HuH-7.5 (cell line): ENCODE data around the gene FBXO40.

Experiments
- DNase-seq: peaks from one replicate; pipeline ENCODE4 v3.0.0; 2011; ENCODE audit warnings: low spot score

Gene FBXO40

DNA sequence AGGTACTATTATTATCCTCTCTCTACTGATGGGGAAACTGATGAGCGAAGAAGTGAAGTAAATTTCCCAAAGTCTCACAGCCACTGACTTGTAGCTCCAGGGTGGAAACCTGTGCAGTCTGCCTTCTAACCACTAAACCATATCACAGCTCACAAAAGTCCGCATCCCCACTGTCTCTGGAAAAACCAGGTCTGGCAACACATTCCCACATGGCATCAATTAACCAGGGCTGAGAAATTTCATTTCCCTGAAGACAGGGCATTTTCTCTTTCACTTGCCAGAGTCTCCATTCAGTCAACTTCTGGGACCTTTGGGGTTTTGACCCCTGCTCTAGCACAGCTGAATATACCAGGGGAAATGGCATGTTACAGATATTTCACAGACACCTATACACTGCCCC lies 26.5 kb downstream of the FBXO40 start:
- DNase-seq, result no peak

DNA sequence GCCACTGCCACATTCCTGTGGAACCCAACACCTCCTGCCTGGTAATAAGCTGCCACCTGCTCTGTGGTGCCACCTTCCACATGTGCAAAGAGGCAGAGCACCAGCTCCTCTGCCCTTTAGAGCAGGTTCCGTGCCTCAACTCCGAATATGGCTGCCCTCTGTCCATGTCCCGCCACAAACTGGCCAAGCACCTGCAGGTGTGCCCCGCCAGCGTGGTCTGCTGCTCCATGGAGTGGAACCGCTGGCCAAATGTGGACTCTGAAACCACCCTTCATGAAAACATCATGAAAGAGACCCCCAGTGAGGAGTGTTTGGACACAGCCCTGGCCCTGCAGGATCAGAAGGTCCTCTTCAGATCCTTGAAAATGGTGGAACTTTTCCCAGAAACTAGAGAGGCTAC lies 28.3 kb downstream of the FBXO40 start:
- no peak for DNase-seq

- no peak for DNase-seq
Observed at GRCh38 chr3:121624147-121624899, 31.1 kb downstream of the FBXO40 start.

- DNase-seq, result no peak
Observed at GRCh38 chr3:121626495-121626894, 33.3 kb downstream of the FBXO40 start.

DNA sequence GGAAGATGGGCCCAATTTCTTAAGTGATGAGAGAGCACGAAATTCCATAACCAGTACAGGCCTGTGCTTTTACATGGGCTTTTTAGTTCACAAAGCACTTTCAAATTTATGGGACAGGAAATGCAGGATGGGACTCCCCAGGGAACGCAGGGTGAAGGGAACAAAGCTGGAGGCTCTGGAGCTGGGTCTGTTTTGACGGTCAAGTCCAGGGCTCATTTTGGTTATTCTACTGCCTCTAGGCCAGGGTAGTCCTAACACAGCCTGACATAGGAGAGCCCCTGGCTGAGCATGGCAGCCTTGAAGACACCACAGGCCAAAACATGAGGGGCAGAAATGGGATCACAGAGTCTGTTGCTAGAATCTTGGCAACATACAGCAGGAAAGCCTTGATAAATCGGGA lies 34.0 kb downstream of the FBXO40 start:
- no peak for DNase-seq

- DNase-seq, result no peak
Observed at GRCh38 chr3:121627622-121628021, 34.4 kb downstream of the FBXO40 start.

GRCh38 chr3:121629601-121630000 lies 36.4 kb downstream of the FBXO40 start:
- no peak for DNase-seq

DNA sequence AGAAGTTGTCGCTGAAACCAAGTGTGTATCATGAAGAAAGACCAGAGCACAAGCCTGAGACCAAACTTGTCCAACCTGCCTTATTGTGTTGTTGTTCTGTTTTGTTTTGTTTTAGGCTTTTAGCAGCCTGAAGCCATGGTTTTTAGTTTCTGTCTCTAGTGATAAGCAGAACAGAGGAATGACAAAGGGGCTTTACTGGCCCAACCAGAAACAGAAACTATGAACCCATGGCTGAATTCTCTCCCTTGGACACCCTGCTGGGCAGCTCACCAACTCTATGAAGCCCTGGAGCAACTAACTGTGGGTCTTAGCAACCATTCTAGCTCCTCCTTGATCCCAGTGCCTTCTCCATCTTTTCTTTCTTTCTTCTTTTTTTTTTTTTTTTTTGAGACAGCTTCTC lies 37.2 kb downstream of the FBXO40 start:
- no peak for DNase-seq

- DNase-seq, result no peak
Observed at GRCh38 chr3:121637922-121638321, 44.7 kb downstream of the FBXO40 start.

- DNase-seq, result no peak
Observed at GRCh38 chr3:121641127-121641526, 47.9 kb downstream of the FBXO40 start.

- DNase-seq, result no peak
Observed at GRCh38 chr3:121642601-121643314, 49.6 kb downstream of the FBXO40 start.

GRCh38 chr3:121645054-121645453 lies 51.9 kb downstream of the FBXO40 start:
- DNase-seq, result no peak

DNA sequence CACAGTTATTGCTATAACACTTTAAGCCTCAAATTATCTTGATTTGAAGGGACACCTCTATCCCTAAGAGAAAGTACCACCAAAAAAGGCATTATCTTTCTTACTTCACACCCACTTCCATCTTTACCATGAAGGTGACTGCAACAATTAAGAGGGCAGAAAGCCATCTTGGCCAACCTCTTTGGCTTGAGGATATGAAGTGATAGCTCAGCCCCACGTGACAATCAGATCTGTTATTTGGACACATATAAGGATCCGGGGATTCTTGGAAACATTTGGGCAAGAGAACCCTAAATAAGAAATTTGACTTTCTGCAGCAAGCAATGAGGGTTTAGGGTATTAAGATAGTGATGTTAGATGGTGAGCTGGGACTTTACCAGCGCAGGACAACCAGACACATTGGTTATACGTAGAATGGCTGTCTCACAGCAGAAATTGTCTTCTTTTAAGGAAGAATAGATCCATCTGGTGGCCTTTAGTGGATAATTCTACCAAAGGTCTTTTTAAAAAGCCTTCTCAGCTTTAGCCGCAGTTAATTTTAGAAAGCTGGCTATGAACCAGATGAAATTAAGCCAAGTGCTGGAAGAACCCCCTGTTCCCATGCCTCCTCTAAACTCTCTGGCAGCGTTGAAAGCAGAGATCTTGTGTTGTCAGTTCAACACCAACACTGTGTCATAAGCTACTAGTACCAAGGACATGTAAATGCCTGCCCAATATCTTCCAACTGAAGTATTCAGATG lies 55.2 kb downstream of the FBXO40 start:
- DNase-seq, result no peak

DNA sequence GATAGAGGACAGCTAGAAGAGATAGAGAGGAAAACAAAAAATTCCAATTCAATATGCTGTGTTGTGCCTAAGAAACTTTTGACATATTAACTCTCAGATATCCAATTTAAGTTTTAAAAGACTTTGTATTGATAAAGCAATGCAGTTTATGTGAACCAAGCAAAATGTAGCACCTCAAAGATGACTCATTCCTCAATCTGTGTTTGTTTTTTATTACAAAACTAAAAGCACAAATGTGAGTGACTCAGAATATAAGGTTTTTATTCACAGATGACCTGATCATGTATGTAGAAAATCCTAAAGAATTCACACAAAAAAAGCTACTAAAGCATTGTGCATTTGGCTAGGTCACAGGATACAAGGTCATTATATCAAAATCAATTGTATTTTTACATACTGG lies 56.5 kb downstream of the FBXO40 start:
- DNase-seq, result no peak

GRCh38 chr3:121651684-121652083 lies 58.5 kb downstream of the FBXO40 start:
- no peak for DNase-seq

- no peak for DNase-seq
Observed at GRCh38 chr3:121654493-121655385, 61.6 kb downstream of the FBXO40 start.

- DNase-seq, result no peak
Observed at GRCh38 chr3:121658716-121659435, 65.7 kb downstream of the FBXO40 start.

DNA sequence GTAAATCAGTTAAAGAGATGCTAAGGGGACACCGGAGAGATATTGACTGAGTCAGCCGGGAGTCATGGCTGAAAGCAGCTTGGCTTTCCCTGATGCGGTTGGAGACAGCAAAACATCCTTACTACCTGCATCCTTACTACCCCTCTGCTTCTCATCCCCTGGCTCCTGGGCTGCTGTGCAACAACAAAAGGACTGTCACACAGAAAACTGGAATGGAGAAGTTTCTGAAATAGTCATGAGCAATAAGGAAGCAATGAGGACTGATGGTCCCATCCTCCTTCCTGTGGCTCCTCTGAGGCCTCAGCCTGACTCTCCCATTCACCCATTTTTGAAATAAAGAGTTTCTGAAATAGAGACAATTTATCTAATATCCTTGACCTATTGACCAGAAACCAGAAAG lies 66.4 kb downstream of the FBXO40 start:
- DNase-seq, result no peak

DNA sequence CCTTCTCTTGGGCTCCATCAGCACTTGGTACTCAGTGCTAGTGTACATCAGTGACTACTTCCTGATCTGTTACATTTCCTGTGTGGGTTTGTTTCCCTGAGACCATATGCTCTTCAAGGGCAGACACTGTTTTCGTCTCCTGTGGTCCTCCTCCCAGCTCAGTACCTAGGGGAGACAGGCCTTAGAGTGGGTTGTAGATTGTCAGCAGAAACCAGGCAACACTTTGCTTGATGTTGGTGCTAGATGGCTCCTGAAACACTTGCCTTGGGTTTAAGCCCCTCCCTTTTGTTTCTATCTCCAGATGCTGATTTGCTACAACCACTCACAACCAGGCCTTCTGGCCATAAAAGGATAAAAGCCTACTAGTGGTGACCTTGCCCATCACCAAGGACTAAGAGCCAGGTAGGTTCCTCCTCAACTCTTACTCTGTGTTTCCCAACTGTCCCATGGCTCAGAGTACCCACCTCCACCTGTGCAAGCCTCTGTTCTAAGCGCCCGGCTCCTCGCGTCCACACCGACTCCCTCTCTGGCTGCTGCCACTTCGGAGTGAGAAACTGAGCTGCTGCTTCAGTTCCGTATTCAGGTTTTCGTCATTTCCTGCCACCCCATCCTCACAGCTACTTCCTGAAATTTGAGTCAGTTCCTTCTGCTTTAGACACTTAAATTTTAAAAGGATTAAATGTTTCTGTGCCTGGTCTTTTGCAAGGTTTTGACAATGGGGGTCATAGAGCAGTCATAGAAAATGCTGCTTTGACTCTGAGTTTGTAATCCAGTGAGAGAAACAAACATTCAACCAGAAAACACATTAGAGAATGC lies 67.4 kb downstream of the FBXO40 start, which contains the start of gene HCLS1:
TSS of gene HCLS1 (minus strand) at position 548 of the 816 bp plus-strand sequence. CDS start 2,556 bp downstream, outside the sequence.
- DNase-seq, result no peak

DNA sequence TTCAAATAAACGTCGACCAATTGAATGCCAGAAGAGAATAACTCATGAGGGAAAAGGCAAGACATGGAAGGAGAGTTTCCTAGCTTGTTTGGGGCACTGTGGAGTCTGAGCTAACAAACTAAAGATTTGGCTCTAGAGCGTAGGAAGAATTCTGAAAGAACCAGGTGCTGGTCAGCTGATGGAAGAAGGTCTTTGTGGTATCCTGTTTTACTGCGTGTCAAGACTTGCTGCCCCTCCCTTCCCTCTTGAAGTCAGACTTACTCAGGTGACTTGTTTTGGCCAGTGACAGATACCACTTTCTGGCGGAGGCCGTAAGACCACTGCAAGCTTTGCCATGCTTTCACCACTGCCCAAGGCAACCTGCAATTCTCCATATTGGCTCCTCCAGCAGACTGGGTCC lies 68.2 kb downstream of the FBXO40 start:
- no peak for DNase-seq
